HepG2 (cell line): Measurements from ENCODE around the gene PTPRN. TPM values are rescaled to one million over a fixed set of nuclear protein-coding genes. Genes with fewer than 3 reads are reported as not detected.

ENCODE experiments used
- ELF3 ChIP-seq: IDR thresholded peaks from 2 replicates; pipeline ENCODE4 v1.6.1; 2016; ENCODE audit warnings: missing genetic modification reagents, missing compliant biosample characterization
- GMEB2 ChIP-seq: IDR thresholded peaks from 2 replicates; pipeline ENCODE4 v1.6.1; 2016; ENCODE audit warnings: missing biosample characterization, missing genetic modification reagents, low read depth
- GPN1 ChIP-seq: sonication (generic); formaldehyde crosslinking; IDR thresholded peaks from 2 replicates; pipeline ENCODE4 v1.5.1; 2020; ENCODE audit warnings: missing genetic modification reagents, borderline replicate concordance
- KMT2A ChIP-seq: sonication (generic); formaldehyde crosslinking; IDR thresholded peaks from 2 replicates; pipeline ENCODE4 v1.4.0; 2020; ENCODE audit warnings: missing genetic modification reagents
- STAG1 ChIP-seq: sonication (generic); formaldehyde crosslinking; IDR thresholded peaks from 2 replicates; pipeline ENCODE4 v1.4.0; 2020; ENCODE audit warnings: missing genetic modification reagents
- ZNF24 ChIP-seq: fragments of 450-650 bp; IDR thresholded peaks from 2 replicates; pipeline ENCODE4 v1.6.1; 2017; ENCODE audit warnings: antibody characterized with exemption, mild to moderate bottlenecking
- polyA plus RNA-seq, 8 experiments: library from polyadenylated mRNA; depleted of rRNA in 3 of 8; stranded (reverse) in 7 of 8; unstranded in 1 of 8; fragments of >200 nt; fragmentation: Illumina TruSeq in 4 of 8; extraction: Trizol in 4 of 8; gene quantifications; 2 replicates each; pipeline versions ENCODE4 v1.2.1 to v1.2.3, GENCODE V29; 2011 to 2016; ENCODE audit warnings: low read depth in 4 of 8, missing spikeins in 1 of 8, mixed read lengths in 1 of 8; ENCODE audit not compliant: insufficient read depth in 1 of 8
- total RNA-seq, 5 experiments: library from RNA; depleted of rRNA; stranded (reverse); fragments of >200 nt; fragmentation: Illumina TruSeq; extraction: Trizol; gene quantifications; 2 replicates each; pipeline ENCODE4 v1.2.3, GENCODE V29; 2016; ENCODE audit warnings: low read depth in 1 of 5
- TF ChIP-seq, protein P1 (sequence below): sonication (generic); formaldehyde crosslinking; IDR thresholded peaks from 2 replicates; pipeline ENCODE4; 2020; ENCODE audit warnings: missing genetic modification reagents, mild to moderate bottlenecking, borderline replicate concordance
- TF ChIP-seq, protein P2 (sequence below): sonication (generic); formaldehyde crosslinking; IDR thresholded peaks from 2 replicates; pipeline ENCODE4 v1.4.0; 2020; ENCODE audit warnings: missing genetic modification reagents, borderline replicate concordance
- TF ChIP-seq, protein P3 (sequence below): sonication (generic); formaldehyde crosslinking; IDR thresholded peaks from 2 replicates; pipeline ENCODE4 v1.5.0; 2020; ENCODE audit warnings: mild to moderate bottlenecking, missing genetic modification reagents, moderate library complexity
- TF ChIP-seq, protein P4 (sequence below): sonication (generic); formaldehyde crosslinking; IDR thresholded peaks from 2 replicates; pipeline ENCODE4 v1.5.0; 2020; ENCODE audit warnings: mild to moderate bottlenecking, missing genetic modification reagents

Gene PTPRN
- total and polyA plus RNA-seq, 2 of the 13 experiments (the other 11 are each of a cell fraction or from before 2014, with no cell fraction given) = 0.26 TPM; not detected in 1

GRCh38 chr2:219249203-219249980 is 59.8 kb downstream of the PTPRN start (continued):
- TF ChIP-seq, protein P1, sequence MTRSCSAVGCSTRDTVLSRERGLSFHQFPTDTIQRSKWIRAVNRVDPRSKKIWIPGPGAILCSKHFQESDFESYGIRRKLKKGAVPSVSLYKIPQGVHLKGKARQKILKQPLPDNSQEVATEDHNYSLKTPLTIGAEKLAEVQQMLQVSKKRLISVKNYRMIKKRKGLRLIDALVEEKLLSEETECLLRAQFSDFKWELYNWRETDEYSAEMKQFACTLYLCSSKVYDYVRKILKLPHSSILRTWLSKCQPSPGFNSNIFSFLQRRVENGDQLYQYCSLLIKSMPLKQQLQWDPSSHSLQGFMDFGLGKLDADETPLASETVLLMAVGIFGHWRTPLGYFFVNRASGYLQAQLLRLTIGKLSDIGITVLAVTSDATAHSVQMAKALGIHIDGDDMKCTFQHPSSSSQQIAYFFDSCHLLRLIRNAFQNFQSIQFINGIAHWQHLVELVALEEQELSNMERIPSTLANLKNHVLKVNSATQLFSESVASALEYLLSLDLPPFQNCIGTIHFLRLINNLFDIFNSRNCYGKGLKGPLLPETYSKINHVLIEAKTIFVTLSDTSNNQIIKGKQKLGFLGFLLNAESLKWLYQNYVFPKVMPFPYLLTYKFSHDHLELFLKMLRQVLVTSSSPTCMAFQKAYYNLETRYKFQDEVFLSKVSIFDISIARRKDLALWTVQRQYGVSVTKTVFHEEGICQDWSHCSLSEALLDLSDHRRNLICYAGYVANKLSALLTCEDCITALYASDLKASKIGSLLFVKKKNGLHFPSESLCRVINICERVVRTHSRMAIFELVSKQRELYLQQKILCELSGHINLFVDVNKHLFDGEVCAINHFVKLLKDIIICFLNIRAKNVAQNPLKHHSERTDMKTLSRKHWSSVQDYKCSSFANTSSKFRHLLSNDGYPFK (CRISPR knock-in tag) = peak; percentile 69; the same call in 1 of the 2 replicates
- TF ChIP-seq, protein P2, sequence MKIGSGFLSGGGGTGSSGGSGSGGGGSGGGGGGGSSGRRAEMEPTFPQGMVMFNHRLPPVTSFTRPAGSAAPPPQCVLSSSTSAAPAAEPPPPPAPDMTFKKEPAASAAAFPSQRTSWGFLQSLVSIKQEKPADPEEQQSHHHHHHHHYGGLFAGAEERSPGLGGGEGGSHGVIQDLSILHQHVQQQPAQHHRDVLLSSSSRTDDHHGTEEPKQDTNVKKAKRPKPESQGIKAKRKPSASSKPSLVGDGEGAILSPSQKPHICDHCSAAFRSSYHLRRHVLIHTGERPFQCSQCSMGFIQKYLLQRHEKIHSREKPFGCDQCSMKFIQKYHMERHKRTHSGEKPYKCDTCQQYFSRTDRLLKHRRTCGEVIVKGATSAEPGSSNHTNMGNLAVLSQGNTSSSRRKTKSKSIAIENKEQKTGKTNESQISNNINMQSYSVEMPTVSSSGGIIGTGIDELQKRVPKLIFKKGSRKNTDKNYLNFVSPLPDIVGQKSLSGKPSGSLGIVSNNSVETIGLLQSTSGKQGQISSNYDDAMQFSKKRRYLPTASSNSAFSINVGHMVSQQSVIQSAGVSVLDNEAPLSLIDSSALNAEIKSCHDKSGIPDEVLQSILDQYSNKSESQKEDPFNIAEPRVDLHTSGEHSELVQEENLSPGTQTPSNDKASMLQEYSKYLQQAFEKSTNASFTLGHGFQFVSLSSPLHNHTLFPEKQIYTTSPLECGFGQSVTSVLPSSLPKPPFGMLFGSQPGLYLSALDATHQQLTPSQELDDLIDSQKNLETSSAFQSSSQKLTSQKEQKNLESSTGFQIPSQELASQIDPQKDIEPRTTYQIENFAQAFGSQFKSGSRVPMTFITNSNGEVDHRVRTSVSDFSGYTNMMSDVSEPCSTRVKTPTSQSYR (CRISPR knock-in tag) = peak; percentile 96
- TF ChIP-seq GMEB2 = no peak
- no peak for TF ChIP-seq STAG1 (CRISPR knock-in tag)
- no peak for TF ChIP-seq ZNF24
- TF ChIP-seq KMT2A (CRISPR knock-in tag) = peak; percentile 48
- peak; percentile 91 for TF ChIP-seq ELF3 (CRISPR knock-in tag)
- TF ChIP-seq, protein P3, sequence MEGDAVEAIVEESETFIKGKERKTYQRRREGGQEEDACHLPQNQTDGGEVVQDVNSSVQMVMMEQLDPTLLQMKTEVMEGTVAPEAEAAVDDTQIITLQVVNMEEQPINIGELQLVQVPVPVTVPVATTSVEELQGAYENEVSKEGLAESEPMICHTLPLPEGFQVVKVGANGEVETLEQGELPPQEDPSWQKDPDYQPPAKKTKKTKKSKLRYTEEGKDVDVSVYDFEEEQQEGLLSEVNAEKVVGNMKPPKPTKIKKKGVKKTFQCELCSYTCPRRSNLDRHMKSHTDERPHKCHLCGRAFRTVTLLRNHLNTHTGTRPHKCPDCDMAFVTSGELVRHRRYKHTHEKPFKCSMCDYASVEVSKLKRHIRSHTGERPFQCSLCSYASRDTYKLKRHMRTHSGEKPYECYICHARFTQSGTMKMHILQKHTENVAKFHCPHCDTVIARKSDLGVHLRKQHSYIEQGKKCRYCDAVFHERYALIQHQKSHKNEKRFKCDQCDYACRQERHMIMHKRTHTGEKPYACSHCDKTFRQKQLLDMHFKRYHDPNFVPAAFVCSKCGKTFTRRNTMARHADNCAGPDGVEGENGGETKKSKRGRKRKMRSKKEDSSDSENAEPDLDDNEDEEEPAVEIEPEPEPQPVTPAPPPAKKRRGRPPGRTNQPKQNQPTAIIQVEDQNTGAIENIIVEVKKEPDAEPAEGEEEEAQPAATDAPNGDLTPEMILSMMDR (CRISPR knock-in tag) = no peak
- TF ChIP-seq, protein P4, sequence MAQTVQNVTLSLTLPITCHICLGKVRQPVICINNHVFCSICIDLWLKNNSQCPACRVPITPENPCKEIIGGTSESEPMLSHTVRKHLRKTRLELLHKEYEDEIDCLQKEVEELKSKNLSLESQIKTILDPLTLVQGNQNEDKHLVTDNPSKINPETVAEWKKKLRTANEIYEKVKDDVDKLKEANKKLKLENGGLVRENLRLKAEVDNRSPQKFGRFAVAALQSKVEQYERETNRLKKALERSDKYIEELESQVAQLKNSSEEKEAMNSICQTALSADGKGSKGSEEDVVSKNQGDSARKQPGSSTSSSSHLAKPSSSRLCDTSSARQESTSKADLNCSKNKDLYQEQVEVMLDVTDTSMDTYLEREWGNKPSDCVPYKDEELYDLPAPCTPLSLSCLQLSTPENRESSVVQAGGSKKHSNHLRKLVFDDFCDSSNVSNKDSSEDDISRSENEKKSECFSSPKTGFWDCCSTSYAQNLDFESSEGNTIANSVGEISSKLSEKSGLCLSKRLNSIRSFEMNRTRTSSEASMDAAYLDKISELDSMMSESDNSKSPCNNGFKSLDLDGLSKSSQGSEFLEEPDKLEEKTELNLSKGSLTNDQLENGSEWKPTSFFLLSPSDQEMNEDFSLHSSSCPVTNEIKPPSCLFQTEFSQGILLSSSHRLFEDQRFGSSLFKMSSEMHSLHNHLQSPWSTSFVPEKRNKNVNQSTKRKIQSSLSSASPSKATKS = no peak
- no peak for TF ChIP-seq GPN1 (CRISPR knock-in tag)
